ENCODE measurements around the gene TMEM247.
"Not testable (repeated sequence)": the region's sequence is repeated elsewhere in the genome, so short reads cannot be mapped to it uniquely, and the experiment has no call there.

TMEM247 gene

GRCh38 chr2:46458763-46459500, 20.4 kb upstream of the TMEM247 start:
- DNase-seq (ENCODE audit: low read depth) = no peak

- DNase-seq (ENCODE audit: low read depth) = no peak
Observed at GRCh38 chr2:46459694-46460093, 19.7 kb upstream of the TMEM247 start.

- DNase-seq (ENCODE audit: low read depth) = peak; percentile 32
Observed at GRCh38 chr2:46460241-46460921, 19.0 kb upstream of the TMEM247 start.

- peak; percentile 37 for DNase-seq (ENCODE audit: low read depth)
Observed at GRCh38 chr2:46461011-46461674, 18.2 kb upstream of the TMEM247 start.

- DNase-seq (ENCODE audit: low read depth) = no peak
Observed at GRCh38 chr2:46461709-46462171, 17.6 kb upstream of the TMEM247 start.

- no peak for DNase-seq (ENCODE audit: low read depth)
Observed at GRCh38 chr2:46462936-46463335, 16.4 kb upstream of the TMEM247 start.

GRCh38 chr2:46469116-46469515, 10.2 kb upstream of the TMEM247 start:
- no peak for DNase-seq (ENCODE audit: low read depth)

- no peak for DNase-seq (ENCODE audit: low read depth)
Observed at GRCh38 chr2:46469700-46470099, 9.7 kb upstream of the TMEM247 start.

GRCh38 chr2:46470114-46470628, 9.2 kb upstream of the TMEM247 start:
- no peak for DNase-seq (ENCODE audit: low read depth)

- DNase-seq (ENCODE audit: low read depth) = peak; percentile 25
Observed at GRCh38 chr2:46471019-46471583, 8.3 kb upstream of the TMEM247 start.

- DNase-seq (ENCODE audit: low read depth) = no peak
Observed at GRCh38 chr2:46471697-46472096, 7.7 kb upstream of the TMEM247 start.

GRCh38 chr2:46472165-46472564, 7.2 kb upstream of the TMEM247 start:
- not testable (repeated sequence) for DNase-seq (ENCODE audit: low read depth)

- DNase-seq (ENCODE audit: low read depth) = not testable (repeated sequence)
Observed at GRCh38 chr2:46477462-46477861, 1.9 kb upstream of the TMEM247 start.

GRCh38 chr2:46477925-46478324, 1.4 kb upstream of the TMEM247 start:
- DNase-seq (ENCODE audit: low read depth) = no peak

- DNase-seq (ENCODE audit: low read depth) = no peak
Observed at GRCh38 chr2:46480562-46480961, 1.2 kb downstream of the TMEM247 start.

GRCh38 chr2:46481198-46482193, 2.1 kb downstream of the TMEM247 start:
- DNase-seq (ENCODE audit: low read depth) = peak; percentile 83

GRCh38 chr2:46482490-46482889, 3.1 kb downstream of the TMEM247 start:
- DNase-seq (ENCODE audit: low read depth) = no peak

- DNase-seq (ENCODE audit: low read depth) = no peak
Observed at GRCh38 chr2:46485002-46485401, 5.6 kb downstream of the TMEM247 start.

GRCh38 chr2:46486436-46486835, 7.1 kb downstream of the TMEM247 start:
- DNase-seq (ENCODE audit: low read depth) = no peak

GRCh38 chr2:46487667-46488335, 8.4 kb downstream of the TMEM247 start:
- DNase-seq (ENCODE audit: low read depth) = peak; percentile 67

GRCh38 chr2:46488389-46488788, 9.0 kb downstream of the TMEM247 start:
- DNase-seq (ENCODE audit: low read depth) = no peak
